GM19240 (cell line): Measurements from ENCODE around the gene MARCHF3.
"Not testable (repeated sequence)": the region's sequence is repeated elsewhere in the genome, so short reads cannot be mapped to it uniquely, and the experiment has no call there.

Experiments used
- DNase-seq: peaks from one replicate; pipeline ENCODE4 v3.0.0; 2011; ENCODE audit warnings: low spot score; ENCODE audit not compliant: insufficient read length

Gene MARCHF3

GRCh38 chr5:126956991-126957390 lies 73.4 kb downstream of the MARCHF3 start:
- no peak for DNase-seq

- no peak for DNase-seq
Measured at GRCh38 chr5:126954981-126955380, 75.4 kb downstream of the MARCHF3 start.

- DNase-seq: no peak
Measured at GRCh38 chr5:126953640-126954039, 76.7 kb downstream of the MARCHF3 start.

GRCh38 chr5:126949475-126949874 lies 80.9 kb downstream of the MARCHF3 start:
- no peak for DNase-seq

- no peak for DNase-seq
Measured at GRCh38 chr5:126948453-126948852, 81.9 kb downstream of the MARCHF3 start.

GRCh38 chr5:126948011-126948355 lies 82.4 kb downstream of the MARCHF3 start:
- no peak for DNase-seq

- peak; percentile 24 for DNase-seq
Measured at GRCh38 chr5:126947146-126948010, 83.0 kb downstream of the MARCHF3 start.

GRCh38 chr5:126942908-126943307 lies 87.5 kb downstream of the MARCHF3 start:
- DNase-seq: not testable (repeated sequence)

- no peak for DNase-seq
Measured at GRCh38 chr5:126941403-126941802, 89.0 kb downstream of the MARCHF3 start.

GRCh38 chr5:126939887-126940286 lies 90.5 kb downstream of the MARCHF3 start:
- DNase-seq: no peak

GRCh38 chr5:126938466-126938865 lies 91.9 kb downstream of the MARCHF3 start:
- DNase-seq: no peak

- no peak for DNase-seq
Measured at GRCh38 chr5:126937771-126938170, 92.6 kb downstream of the MARCHF3 start.

GRCh38 chr5:126936775-126937418 lies 93.5 kb downstream of the MARCHF3 start:
- DNase-seq: no peak

- no peak for DNase-seq
Measured at GRCh38 chr5:126931963-126932660, 98.2 kb downstream of the MARCHF3 start.

GRCh38 chr5:126928041-126928440 lies 102.3 kb downstream of the MARCHF3 start:
- no peak for DNase-seq

- DNase-seq: no peak
Measured at GRCh38 chr5:126927429-126927828, 102.9 kb downstream of the MARCHF3 start.

- no peak for DNase-seq
Measured at GRCh38 chr5:126926187-126926586, 104.2 kb downstream of the MARCHF3 start.

GRCh38 chr5:126925482-126925881 lies 104.9 kb downstream of the MARCHF3 start:
- DNase-seq: no peak

- DNase-seq: no peak
Measured at GRCh38 chr5:126924331-126925033, 105.9 kb downstream of the MARCHF3 start.

- DNase-seq: no peak
Measured at GRCh38 chr5:126921241-126922091, 108.9 kb downstream of the MARCHF3 start.

GRCh38 chr5:126920291-126920690 lies 110.1 kb downstream of the MARCHF3 start:
- no peak for DNase-seq
